HG03280 (cell line): ENCODE data around the gene TM9SF1.

Experiments used
- ATAC-seq: cut with Tn5 transposase; IDR thresholded peaks from one replicate; pipeline ENCODE4 v1.9.1; 2021; ENCODE audit warnings: mild to moderate bottlenecking, moderate library complexity; ENCODE audit not compliant: unreplicated experiment

Gene TM9SF1

GRCh38 chr14:24197056-24197450, 1.8 kb upstream of the TM9SF1 start:
- ATAC-seq: no peak

GRCh38 chr14:24196071-24197055, 1.1 kb upstream of the TM9SF1 start:
- ATAC-seq: peak; percentile 30

- ATAC-seq: no peak
Measured at GRCh38 chr14:24194873-24195185, 412 bp downstream of the TM9SF1 start.

GRCh38 chr14:24194186-24194872, 912 bp downstream of the TM9SF1 start:
- ATAC-seq: no peak

- no peak for ATAC-seq
Measured at GRCh38 chr14:24192933-24193332, 2.3 kb downstream of the TM9SF1 start.

- no peak for ATAC-seq
Measured at GRCh38 chr14:24190416-24190815, 4.8 kb downstream of the TM9SF1 start.

- ATAC-seq: no peak
Measured at GRCh38 chr14:24189460-24189859, 5.8 kb downstream of the TM9SF1 start.

- no peak for ATAC-seq
Measured at GRCh38 chr14:24189059-24189375, 6.2 kb downstream of the TM9SF1 start.

GRCh38 chr14:24188251-24189058, 6.8 kb downstream of the TM9SF1 start, which contains the start of gene IPO4:
Gene IPO4, minus strand, starts transcription at chr14:24188816. Its CDS starts 29 bp downstream, at chr14:24188787.
- peak; percentile 90 for ATAC-seq

- no peak for ATAC-seq
Measured at GRCh38 chr14:24187539-24187915, 7.7 kb downstream of the TM9SF1 start.

- ATAC-seq: no peak
Measured at GRCh38 chr14:24186831-24187538, 8.3 kb downstream of the TM9SF1 start.

- no peak for ATAC-seq
Measured at GRCh38 chr14:24185741-24186140, 9.5 kb downstream of the TM9SF1 start.

- ATAC-seq: no peak
Measured at GRCh38 chr14:24185026-24185425, 10.2 kb downstream of the TM9SF1 start.

GRCh38 chr14:24184104-24184970, 10.9 kb downstream of the TM9SF1 start:
- ATAC-seq: no peak

- no peak for ATAC-seq
Measured at GRCh38 chr14:24183014-24183481, 12.2 kb downstream of the TM9SF1 start.

- no peak for ATAC-seq
Measured at GRCh38 chr14:24182110-24182882, 12.9 kb downstream of the TM9SF1 start.

- no peak for ATAC-seq
Measured at GRCh38 chr14:24181371-24182077, 13.7 kb downstream of the TM9SF1 start.
